GM03348 (cell line): Measurements from ENCODE around the gene OTUD3.
"Not testable (repeated sequence)": the region's sequence is repeated elsewhere in the genome, so short reads cannot be mapped to it uniquely, and the experiment has no call there.

Experiments used
- DNase-seq: peaks from one replicate; pipeline ENCODE4 v3.0.0; 2012; ENCODE audit warnings: low spot score

The OTUD3 gene, protein sequence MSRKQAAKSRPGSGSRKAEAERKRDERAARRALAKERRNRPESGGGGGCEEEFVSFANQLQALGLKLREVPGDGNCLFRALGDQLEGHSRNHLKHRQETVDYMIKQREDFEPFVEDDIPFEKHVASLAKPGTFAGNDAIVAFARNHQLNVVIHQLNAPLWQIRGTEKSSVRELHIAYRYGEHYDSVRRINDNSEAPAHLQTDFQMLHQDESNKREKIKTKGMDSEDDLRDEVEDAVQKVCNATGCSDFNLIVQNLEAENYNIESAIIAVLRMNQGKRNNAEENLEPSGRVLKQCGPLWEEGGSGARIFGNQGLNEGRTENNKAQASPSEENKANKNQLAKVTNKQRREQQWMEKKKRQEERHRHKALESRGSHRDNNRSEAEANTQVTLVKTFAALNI

DNA sequence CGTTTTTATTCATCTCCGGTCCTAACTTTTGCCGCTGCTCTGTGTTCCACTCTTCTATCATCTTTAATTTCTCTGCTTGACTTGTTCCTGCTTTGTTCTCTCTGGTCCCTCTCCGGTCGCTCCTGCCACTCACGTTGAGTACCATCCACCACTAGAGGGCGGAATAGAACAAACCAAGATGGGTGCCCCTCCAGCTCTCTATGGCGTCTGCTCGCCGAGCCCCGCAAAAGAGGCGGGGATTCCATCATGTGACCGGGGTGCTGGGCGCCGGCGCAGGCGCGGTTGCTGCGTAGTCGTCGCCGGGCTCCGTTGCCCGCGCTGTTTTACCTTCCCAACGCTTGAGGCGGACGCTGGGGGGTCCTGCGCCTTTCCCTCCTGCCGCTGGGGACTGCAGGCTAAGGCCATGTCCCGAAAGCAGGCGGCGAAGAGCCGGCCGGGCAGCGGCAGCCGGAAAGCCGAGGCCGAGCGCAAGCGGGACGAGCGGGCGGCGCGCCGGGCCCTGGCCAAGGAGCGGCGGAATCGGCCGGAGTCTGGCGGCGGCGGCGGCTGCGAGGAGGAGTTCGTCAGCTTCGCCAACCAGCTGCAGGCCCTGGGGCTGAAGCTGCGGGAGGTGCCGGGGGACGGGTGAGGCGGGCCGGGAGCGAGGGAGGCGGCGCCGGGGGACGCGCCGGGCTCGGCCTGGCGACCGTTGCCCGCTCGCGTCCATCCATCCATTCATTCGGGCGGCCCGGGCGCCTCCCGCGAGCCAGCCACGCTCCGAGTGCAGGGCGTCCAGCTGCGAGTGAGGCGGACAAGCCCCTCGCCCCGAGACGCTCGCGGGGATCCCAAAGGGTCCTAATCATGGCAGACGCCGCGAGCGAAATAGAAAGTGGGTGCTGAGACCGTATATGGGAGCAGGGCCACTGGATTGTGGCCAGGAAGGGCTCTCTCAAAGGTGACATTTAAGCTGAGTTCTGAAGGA is at the start of gene OTUD3:
TSS of gene OTUD3 (plus strand) at position 285 of the 961 bp plus-strand sequence. CDS start at position 404, 119 bp downstream.
- peak; percentile 99 for DNase-seq

DNA sequence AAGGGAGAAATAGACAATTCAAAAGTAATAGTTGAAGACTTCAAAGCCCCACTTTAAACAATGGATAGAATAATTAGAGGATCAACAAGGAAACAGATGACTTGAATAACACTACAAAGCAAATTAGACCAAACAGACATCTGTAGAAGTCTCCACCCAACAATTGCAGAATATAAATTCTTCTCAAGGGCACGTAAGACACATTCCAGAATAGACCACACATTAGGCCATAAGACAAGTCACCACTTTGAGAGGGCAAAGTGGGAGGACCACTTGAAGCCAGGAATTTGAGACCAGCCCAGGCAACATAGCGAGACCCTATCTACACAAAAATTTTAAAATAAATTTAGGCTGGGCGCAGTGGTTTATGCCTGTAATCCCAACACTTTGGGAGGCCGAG is 46.6 kb upstream of the OTUD3 start:
- peak; percentile 52 for DNase-seq

DNA sequence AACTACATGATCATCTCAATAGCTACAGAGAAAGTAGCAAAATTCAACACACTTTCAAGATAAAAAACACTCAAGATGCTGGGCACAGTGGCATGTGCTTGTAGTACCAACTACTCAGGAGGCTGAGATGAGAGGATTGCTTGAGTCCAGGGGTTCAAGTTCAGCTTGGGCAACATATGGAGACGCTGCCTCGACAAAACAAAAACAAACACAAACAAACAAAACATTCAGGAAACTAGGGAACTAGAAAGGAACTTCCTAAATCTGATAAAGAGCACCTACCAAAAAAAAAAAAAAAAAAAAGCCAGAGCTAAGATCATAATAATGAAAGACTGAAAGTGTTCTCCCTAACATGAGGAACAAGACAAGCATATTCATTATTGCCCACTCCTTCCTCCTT is 44.3 kb upstream of the OTUD3 start:
- no peak for DNase-seq

DNA sequence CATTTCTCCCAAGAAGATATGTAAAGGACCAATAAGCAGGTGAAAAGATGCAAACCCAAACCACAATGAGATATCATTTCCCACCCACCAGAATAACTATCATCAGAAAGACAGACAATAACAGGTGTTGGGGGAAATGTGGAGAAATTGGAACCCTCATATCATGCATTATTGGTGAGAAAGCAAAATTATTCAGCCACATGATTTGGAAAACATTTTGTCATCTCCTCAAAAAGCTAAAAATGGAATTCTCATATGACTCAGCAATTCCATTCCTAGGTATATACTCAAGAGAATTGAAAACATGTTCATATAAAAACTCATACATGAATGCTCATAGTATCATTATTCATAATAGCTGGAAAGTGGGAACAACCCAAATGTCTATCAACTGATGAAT is 42.0 kb upstream of the OTUD3 start:
- DNase-seq, result no peak

DNA sequence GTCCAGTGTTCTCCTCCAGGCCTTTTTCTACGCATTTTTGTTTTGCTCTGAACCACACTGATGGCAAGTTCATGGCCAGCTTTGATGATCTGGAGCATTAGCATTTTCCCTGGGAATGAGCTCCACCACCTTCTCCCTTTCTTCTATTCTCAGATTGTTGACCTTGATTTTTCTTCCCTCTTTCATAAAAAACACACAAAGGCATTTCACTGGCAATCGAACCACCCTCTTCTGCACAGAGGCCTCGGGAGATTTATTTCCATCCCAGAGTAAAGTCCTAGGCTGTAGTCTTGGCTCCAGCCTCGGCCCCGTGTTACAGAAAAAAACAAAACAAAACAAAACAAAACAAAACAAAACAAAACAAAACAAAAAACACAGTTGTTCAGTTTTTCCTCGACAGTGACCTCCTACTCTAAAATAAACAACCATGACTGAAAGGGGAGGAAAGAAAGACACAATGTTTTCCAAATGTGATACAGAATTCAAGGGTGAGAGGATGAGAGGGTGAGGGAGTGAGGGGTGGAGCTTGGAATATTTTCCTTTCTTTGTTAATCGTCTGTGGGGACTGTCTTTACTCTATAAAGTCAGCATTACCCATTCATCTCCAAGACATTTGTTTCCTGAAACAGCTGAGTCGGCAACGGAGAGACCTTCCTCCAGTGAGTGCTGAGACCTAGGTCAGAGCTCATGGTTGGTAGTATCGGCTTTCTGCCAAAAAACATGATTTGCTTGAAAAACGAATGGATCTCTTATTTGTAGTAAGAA is 37.3 kb upstream of the OTUD3 start:
- no peak for DNase-seq

DNA sequence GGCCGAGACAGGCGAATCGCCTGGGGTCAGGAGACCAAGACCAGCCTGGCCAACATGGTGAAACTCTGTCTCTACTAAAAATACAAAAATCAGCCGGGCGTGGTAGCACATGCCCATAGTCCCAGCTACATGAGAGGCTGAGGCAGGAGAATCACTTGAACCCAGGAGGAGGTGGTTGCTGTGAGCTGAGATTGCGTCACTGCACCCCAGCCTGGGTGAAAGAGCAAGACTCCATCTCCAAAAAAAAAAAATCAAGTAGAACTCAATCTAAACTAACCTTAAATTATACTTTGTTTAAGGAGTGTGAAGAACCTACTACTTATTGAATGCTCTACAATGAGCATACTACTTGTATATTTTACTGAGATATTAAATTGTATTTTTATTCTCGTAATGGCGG is 36.6 kb upstream of the OTUD3 start:
- no peak for DNase-seq

DNA sequence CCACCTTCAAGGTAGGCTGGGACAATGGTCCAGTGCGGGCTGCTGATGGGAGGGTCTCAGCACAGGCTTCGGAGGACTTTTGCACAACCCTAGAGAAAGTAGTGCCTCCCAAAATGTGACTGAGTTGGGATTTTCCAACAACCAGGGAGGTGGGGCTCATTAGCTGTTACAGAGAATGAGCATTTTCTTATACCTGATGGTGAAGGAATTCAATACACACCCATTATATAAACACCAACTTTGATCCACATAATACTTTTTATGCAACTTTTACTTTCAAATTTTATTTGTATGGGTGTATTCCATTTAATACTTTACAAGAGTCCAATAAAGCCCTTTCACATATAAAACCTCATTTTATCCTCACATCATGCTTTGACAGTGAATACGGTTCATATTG is 35.9 kb upstream of the OTUD3 start:
- no peak for DNase-seq

DNA sequence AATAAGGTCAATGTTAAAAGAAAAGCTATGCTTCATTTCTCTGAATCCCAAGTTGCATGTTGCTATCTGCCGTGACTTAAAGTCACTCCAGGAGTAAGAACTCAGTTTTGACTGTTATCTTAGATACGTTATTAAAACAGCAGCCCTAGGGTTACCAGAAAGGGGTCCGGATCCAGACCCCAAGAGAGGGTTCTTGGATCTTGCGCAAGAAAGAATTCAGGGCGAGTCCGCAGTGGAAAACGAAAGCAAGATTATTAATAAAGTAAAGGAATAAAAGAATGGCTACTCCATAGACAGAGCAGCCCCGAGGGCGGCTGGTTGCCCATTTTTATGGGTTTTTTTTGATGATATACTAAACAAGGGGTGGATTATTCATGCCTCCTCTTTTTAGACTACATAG is 34.9 kb upstream of the OTUD3 start:
- DNase-seq, result not testable (repeated sequence)

DNA sequence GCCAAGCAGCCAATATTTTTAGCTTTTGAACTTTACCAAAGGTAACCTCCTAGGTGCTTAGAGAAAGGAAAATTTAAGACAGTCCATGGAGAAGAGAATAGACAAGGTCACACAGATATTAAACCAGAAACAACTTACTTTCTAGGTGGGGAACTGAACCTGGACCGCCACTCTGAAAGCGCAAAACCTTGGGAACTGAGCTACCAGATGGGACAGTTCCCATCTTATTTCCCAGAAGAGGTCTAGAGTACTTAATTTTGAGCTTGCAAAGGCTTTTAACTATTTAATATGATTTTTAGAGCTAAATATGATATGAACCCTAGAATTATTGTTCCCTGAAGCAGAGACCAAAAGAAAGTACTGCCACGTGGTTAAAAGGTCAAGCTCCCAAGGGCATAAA is 32.9 kb upstream of the OTUD3 start:
- not testable (repeated sequence) for DNase-seq

DNA sequence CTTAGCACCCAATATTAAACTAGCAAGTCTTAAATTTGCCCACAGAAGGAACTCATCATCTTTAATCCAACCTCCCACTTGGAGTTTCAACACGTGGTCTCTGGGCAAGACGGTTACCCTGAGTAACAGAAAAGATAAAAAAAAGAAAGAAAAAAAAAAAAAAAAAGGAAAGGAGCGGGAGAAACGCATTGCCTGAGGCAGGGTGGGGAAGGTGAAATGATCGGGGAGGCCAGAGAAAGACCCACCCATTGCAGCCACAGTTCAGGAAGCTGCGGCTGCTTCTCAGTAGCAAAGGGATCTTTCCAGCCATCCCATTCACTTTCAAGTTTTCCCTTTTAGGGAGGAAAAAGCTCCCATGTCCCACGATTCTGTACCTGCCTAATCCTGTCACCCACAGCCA is 32.0 kb upstream of the OTUD3 start:
- no peak for DNase-seq

DNA sequence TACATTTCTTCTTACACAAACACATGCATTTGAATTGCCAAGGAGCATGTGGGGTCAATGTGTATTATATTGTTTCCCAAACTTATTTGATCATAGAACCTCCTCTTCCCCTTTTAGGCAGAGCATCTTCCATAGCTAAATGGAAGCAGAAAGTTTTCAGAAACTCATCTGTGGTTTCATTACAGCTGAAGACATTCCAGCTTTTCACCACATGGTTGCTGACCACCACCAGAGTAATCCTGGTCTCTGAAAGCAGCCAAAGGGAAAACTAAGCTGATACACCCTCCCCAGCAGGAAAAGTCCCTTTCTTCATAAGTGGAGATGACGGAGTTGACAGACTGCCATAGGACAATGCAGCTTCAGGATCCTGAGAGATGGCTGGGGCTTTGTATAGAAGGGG is 30.2 kb upstream of the OTUD3 start:
- peak; percentile 21 for DNase-seq

DNA sequence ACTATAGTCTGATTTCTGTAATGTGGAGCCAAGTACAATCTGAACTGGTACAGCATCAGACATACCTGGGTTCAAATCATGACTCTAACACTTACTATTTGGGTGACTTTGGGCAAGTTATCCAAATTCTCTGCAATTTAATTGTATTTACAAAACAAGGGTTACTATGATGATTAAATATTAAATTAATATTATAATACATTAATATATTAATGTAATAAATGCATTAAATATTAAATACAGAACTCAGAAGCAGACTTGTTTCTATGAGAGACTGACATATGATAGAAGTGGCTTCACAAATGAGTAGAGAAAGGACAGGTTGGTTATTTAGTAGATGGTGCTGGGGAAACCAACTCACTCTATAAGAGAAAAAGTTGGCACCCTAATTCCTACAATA is 27.3 kb upstream of the OTUD3 start:
- DNase-seq, result no peak

DNA sequence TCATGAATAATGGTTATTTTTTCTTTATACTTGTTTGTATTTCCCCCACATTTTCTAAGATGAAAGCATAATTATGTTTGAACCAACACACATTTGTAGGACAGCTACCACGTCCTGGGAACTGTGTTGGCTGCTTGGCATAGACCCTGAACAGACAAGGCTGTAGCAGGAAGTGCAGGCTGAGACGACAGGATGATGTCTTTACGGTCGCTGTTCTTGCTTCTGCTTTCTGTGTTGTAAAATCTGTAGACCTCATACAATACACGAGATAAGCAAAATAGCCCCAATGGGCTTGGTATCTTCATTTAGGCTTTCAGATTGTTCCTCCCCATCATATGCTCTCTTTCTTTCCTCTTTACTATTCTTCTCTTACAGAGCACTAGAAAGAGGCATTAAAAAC is 23.3 kb upstream of the OTUD3 start:
- DNase-seq, result no peak

DNA sequence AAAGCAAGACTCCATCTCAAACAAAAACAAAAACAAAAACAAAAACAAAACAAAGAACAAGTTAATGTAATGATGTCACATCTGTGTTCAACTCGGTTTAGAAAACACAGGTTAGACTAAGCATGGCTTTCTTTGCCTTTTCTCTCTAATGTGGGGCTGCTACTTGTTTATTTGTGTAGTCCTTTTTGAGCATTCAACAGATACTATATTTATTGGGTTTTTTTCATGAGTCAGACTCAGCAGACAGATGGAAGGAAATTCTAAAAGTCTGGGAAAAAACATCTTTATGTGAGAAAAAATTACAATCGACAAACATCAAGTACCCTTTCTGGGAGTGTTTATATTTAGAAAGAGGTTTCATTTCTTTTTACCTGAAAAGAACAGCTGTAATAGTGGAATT is 22.3 kb upstream of the OTUD3 start:
- DNase-seq, result no peak

DNA sequence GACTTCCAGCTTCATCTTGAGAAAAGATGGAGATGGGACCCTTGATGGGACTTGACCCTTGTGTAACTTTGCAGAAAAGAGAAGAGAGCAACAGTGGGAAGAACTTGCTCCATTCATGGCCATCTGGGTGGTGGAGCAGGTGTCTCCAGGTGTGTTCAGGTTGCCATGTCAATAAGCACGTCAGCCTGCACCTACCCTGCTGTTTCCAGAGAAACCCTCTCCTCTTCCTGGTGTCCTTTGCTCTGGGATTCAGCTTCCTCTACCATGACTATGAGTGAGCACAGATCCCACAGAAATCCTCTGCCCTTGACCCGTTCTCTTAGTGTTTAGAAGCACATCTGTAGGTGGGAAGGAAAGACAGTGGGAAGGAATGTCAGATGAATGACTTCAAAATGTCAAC is 21.8 kb upstream of the OTUD3 start:
- no peak for DNase-seq

DNA sequence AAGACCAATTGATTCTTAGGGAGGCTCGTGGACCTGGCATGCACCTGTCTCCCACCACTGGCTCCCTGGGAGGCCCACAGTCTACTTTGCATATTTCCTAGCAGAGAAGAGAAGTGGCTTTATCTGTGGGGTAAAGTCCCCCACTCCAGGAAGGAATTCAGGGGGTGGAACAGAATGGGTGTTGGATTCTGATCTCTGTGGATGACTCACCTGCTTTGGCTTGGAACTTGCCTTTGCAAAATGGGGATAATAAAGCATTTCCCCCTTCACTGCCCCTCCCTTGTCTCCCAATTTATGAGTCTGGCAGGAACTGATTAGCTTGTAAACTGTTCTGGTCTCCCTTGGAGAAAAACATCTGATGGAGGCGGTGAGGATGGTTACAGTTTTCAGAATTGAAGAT is 21.2 kb upstream of the OTUD3 start:
- peak; percentile 67 for DNase-seq

DNA sequence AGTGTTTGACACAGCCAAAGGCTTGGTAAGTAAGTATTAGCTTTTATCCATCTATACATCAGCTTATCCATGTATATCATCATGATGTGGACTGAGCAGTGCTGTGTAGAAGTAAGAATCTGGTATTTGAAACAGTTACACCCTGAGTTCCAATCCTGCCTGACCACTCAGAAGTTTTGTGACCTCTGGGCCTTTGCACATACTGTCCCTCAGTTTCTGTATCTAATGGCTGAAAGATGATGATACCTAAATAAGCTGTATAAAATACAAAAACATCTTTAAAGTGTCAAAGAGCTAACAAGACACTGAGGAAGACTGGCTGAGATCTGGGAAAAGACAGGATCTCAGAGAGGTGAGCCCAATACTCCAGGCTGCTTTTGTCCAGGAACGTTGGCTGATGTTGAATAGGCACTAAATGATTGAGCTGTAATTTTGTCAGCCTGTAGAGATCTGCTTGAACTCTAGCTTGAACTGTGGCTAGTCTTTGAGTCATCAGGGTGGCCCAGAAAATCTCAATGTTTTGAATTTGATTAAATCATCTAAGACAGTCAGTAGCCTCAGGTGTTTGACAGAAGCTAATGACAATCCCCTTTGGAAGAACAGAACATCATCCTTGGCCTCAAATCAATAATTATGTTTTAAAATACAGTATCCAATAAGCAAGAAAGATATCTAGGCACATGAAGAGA is 20.2 kb upstream of the OTUD3 start:
- DNase-seq, result no peak

DNA sequence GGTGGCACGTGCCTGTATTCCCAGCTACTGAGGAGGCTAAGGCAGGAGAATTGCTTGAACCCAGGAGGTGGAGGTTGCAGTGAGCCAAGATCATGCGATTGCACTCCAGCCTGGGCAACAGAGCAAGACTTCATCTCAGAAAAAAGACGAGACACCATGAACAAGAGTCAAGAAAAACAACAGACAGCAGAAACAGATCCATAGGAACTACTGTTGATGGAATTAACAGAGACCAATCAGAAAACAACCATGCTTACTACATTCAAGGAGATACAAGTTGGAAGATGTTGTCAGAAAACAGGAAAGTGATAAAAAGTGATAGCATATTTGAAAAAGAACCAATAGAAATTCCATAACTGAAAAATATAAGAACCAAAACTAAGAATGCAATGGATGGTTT is 19.3 kb upstream of the OTUD3 start:
- no peak for DNase-seq

DNA sequence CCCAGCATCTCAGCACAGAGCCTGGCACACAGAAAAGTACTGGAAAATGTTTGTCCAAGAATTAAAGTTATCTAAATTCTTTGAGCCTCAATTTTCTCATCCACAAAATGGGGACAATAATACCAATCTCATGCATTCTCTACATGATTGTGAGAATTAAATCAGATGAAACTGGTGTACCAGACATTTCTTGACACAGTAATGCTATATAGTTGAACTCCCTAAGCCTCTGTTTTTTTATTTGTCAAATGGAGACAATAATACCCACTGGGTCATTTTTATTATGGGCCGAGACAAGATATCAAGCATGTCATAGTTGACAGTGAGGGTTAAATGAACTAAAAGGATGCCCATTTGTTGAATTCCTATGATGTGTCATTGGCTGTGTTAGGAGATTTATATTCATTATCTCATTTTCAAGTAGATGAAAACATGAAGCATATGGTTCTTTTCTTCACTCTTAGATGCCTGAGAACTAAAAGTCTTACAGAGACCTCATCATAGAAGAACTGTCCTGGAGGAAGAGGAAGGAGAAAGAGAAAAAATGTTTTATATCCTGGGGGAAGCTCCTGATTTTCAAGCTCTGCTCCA is 17.5 kb upstream of the OTUD3 start:
- no peak for DNase-seq

DNA sequence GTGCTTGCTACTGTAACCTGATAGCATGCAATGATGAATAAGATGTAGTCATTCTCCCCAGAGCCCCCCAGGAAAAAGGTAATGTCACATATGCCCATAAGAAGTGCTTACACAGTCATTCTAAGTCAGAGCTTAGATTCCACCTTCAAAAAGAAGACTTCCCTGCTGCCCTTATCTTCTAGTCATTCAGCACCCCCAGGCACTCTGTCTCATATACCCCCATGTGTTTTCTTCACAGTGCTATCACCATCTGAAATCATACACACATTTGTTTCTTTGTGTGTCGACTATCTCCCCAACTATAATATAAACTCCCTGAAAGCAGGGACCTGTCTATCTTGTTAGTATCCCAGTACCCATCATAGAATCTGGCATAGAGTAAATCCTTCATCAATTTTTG is 16.2 kb upstream of the OTUD3 start:
- DNase-seq, result no peak

DNA sequence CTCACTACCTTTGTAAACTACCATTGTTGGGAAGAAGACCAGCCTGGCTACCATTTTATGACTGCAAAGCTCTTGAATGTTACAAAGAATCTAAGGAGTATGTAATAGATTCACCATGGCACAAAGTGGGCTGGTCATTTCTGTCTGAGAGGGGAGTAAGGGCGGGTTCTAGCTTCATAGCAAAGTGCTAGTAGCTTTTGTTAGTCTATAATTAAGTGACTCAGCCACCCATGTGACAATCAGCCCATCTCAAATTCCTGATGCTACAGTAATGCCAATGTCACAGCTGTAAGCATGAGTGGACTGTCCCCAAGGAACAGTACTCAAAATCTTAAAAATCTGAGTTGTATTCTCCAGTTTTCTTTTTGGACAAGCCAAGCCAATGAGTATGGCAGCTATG is 15.4 kb upstream of the OTUD3 start:
- DNase-seq, result peak; percentile 26
